Chondrocyte (in vitro differentiated cells): ENCODE data around the gene MAGEA9B. TPM values are rescaled to one million over a fixed set of nuclear protein-coding genes. Genes with fewer than 3 reads are reported as not detected.
"Not testable (repeated sequence)": the region's sequence is repeated elsewhere in the genome, so short reads cannot be mapped to it uniquely, and the experiment has no call there.

Experiments used
- DNase-seq: peaks from one replicate; pipeline ENCODE4 v3.0.0; 2021; ENCODE audit warnings: mixed read lengths, low spot score
- H3K27ac Mint-ChIP-seq: one replicate; pipeline ENCODE4 v1.8.0; 2021; ENCODE audit warnings: mild to moderate bottlenecking, moderate library complexity, mixed read lengths; ENCODE audit not compliant: unreplicated experiment
- H3K27me3 Mint-ChIP-seq: 2 replicates; pipeline ENCODE4 v1.8.0; 2021; ENCODE audit warnings: low read depth, mixed read lengths
- H3K36me3 Mint-ChIP-seq: 2 replicates; pipeline ENCODE4 v1.8.0; 2021; ENCODE audit warnings: low read depth, mixed read lengths
- H3K4me1 Mint-ChIP-seq: 2 replicates; pipeline ENCODE4 v1.8.0; 2021; ENCODE audit warnings: low read depth, mild to moderate bottlenecking, mixed read lengths
- H3K4me3 Mint-ChIP-seq: one replicate; pipeline ENCODE4 v1.8.0; 2021; ENCODE audit warnings: mild to moderate bottlenecking, moderate library complexity, mixed read lengths; ENCODE audit not compliant: unreplicated experiment
- H3K9me3 Mint-ChIP-seq: 2 replicates; pipeline ENCODE4 v1.8.0; 2021; ENCODE audit warnings: low read depth, mixed read lengths
- total RNA-seq: library from RNA; stranded (reverse); gene quantifications from 3 replicates; pipeline ENCODE4 v1.2.1, GENCODE V29; 2021
- TF ChIP-seq, protein P1 (sequence below): fragments of 200-600 bp; sonication (generic); IDR thresholded peaks from 2 replicates; pipeline ENCODE4 v1.5.0; 2021; ENCODE audit warnings: antibody characterized with exemption, mild to moderate bottlenecking, moderate library complexity

The MAGEA9B gene
- total RNA-seq, 1 donor from 2014 or later = not detected

DNA sequence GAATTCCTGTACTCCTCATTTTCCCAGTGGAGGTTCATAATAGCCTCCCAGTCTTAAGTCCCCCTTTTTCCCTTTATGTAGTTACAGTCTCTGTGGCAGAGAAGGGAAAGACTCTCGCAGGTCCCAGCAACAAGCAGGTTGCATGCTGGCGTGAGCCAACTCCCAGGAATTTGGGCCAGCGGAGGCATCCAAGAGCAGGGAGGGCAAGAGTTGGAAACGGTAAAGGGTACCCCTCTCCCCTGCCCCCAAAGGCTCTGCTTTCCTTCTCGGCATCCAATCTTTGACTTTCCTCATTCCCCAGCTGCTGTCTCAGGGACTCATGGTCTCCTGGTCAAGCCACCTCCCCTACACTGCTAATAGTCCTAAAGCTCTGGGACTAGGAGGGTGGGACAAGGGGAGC is 23.3 kb upstream of the MAGEA9B start:
- TF ChIP-seq, protein P1, sequence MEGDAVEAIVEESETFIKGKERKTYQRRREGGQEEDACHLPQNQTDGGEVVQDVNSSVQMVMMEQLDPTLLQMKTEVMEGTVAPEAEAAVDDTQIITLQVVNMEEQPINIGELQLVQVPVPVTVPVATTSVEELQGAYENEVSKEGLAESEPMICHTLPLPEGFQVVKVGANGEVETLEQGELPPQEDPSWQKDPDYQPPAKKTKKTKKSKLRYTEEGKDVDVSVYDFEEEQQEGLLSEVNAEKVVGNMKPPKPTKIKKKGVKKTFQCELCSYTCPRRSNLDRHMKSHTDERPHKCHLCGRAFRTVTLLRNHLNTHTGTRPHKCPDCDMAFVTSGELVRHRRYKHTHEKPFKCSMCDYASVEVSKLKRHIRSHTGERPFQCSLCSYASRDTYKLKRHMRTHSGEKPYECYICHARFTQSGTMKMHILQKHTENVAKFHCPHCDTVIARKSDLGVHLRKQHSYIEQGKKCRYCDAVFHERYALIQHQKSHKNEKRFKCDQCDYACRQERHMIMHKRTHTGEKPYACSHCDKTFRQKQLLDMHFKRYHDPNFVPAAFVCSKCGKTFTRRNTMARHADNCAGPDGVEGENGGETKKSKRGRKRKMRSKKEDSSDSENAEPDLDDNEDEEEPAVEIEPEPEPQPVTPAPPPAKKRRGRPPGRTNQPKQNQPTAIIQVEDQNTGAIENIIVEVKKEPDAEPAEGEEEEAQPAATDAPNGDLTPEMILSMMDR = no peak
- Mint-ChIP-seq H3K4me1 (peaks cover 8% of the 10 kb centered on the region), H3K4me3 (no peak overlapping the region), H3K27ac (no peak overlapping the region), H3K27me3 (no peaks in the 10 kb centered on the region), H3K9me3 (peaks cover 3% of the 10 kb centered on the region), H3K36me3 (peaks cover 6% of the 10 kb centered on the region)
- no peak for DNase-seq

DNA sequence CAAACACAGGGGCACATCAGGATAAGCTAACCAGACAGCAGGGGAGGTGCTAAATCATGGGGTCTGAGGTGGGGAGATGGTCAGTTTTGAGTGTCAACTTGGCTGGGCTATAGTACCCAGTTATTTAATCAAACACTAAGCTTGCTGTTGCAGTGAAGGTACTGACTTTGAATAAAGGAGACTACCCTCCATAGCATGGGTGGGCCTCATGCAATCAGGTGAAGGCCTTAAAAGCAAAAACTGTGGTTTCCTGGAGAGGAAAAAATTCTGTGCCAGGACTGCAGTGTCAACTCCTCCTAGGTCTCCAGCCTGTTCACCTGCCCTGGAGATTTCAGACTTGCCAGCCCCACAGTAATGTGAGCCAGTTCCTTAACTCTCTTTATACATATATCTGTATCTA is 20.4 kb upstream of the MAGEA9B start:
- Mint-ChIP-seq H3K27me3 (no peaks in the 10 kb centered on the region), H3K36me3 (peaks cover 6% of the 10 kb centered on the region), H3K4me3 (no peak overlapping the region), H3K27ac (no peak overlapping the region), H3K4me1 (peaks cover 8% of the 10 kb centered on the region), H3K9me3 (peaks cover 7% of the 10 kb centered on the region)
- TF ChIP-seq, protein P1 = no peak
- no peak for DNase-seq

DNA sequence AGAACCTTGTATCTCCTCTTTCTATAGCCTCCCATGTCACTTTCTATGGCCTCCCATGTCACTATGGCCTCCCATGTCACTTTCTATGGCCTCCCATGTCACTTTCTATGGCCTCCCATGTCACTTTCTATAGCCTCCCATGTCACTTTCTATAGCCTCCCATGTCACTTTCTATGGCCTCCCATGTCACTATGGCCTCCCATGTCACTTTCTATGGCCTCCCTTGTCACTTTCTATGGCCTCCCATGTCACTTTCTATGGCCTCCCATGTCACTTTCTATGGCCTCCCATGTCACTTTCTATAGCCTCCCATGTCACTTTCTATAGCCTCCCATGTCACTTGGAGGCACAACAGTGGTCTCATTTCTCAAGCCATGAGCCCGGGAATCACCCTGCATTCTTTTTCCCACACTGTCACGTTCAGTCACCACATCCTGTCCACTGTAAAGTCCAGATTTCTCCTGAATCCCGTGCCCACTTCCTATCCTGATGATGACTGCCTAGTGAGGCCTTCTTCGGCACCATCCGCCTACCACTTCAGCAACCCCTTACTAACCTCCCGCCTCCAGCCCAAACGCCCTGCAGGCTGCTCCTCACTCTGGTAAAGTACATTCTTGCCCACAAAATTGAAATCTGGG is 18.1 kb upstream of the MAGEA9B start:
- DNase-seq, H3K4me1 Mint-ChIP-seq, H3K4me3 Mint-ChIP-seq: not testable (repeated sequence)

DNA sequence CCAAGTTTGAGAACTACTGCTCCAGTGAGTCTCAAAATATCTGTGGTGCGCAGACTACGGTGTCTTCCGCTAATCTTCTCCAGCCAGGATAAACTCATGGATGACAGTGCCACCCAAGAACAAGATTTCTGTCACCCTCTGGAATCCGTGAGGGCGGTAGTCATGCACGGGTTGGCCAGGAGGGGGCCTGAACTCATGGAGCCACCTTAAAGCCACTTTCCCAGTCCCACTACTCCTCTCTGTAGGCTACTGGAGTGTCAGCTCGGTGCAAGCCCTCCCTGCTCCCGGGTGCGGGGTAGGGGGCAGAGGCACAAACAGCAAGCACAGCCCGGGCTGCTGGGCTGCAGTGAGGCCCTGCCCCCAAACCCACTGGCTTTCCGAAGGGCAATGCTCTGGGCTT is 11.3 kb upstream of the MAGEA9B start:
- DNase-seq, H3K36me3 Mint-ChIP-seq, H3K27ac Mint-ChIP-seq, H3K27me3 Mint-ChIP-seq, H3K9me3 Mint-ChIP-seq, H3K4me3 Mint-ChIP-seq, H3K4me1 Mint-ChIP-seq: not testable (repeated sequence)

More for the DNA sequence above, 18.1 kb upstream of the MAGEA9B start:
- not testable (repeated sequence) for H3K9me3 Mint-ChIP-seq, H3K36me3 Mint-ChIP-seq, H3K27me3 Mint-ChIP-seq
- peak overlapping the region; percentile 54 for H3K27ac Mint-ChIP-seq

DNA sequence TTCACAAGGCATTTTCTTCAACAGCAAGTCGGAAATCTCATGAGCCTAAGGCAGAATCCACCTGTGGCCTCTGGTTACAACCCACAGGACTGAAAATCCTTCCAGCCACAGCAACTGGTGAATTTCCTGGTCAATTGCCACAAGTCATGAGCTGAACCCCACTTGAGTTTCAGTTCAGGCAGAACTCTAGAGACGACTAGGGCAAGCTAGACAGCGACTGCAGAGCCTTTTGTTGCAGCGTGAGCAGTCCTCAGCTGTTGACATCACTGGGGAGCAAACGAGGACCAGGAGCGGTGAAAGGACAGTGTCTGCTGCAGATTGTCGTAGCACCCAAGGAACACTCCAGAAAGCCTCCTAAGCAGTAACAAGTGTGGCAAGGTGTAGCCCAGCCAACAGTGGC is 8.7 kb upstream of the MAGEA9B start:
- not testable (repeated sequence) for H3K27ac Mint-ChIP-seq, H3K4me1 Mint-ChIP-seq, H3K9me3 Mint-ChIP-seq, H3K36me3 Mint-ChIP-seq, H3K4me3 Mint-ChIP-seq, DNase-seq, H3K27me3 Mint-ChIP-seq

DNA sequence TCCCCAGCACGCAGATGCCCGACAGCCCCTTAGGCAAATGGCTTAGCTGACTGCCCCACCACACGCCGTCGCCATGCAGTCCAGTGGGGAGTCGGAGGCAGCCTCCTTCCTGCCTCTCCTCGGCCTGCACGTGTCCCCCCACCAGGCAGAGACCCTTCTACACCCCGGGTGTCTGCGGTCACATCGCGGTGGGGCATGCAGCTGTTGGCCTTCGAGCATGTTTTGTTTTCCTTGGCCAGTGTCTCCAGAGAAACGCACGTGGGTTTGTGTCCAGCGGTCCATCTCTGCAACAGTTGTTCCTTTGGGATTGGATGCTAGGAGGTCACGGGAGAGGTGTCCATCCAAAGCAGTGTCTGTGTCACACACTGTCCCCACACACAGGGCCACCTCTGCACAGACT is 8.0 kb upstream of the MAGEA9B start, which contains the start of gene HSFX2:
TSS of gene HSFX2 (minus strand) at position 101 of the 400 bp plus-strand sequence. CDS start 614 bp downstream, outside the sequence.
- H3K4me3 Mint-ChIP-seq, H3K4me1 Mint-ChIP-seq, H3K9me3 Mint-ChIP-seq, H3K27ac Mint-ChIP-seq, DNase-seq, H3K27me3 Mint-ChIP-seq, H3K36me3 Mint-ChIP-seq: not testable (repeated sequence)

DNA sequence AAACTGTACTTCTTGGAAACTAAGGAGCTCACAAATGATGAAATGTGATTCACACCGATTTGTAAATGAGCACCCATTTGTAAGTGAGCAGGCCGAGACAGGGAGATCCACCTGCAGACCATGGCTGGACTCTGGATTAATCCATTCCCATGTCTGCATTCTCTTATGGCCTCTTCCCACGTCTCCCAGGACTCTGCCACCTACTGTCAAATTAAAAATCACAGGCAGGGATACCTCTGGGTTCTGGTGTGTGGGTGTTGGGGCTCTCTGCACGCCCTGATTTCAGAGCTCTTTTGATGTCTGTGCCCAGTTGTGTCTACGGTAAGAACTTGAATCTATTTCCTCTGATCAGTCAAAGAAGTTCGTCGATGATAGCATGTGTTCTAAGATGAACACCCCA is 3.7 kb upstream of the MAGEA9B start:
- H3K9me3 Mint-ChIP-seq, H3K27me3 Mint-ChIP-seq, H3K4me3 Mint-ChIP-seq, DNase-seq, H3K4me1 Mint-ChIP-seq, H3K36me3 Mint-ChIP-seq, H3K27ac Mint-ChIP-seq: not testable (repeated sequence)

DNA sequence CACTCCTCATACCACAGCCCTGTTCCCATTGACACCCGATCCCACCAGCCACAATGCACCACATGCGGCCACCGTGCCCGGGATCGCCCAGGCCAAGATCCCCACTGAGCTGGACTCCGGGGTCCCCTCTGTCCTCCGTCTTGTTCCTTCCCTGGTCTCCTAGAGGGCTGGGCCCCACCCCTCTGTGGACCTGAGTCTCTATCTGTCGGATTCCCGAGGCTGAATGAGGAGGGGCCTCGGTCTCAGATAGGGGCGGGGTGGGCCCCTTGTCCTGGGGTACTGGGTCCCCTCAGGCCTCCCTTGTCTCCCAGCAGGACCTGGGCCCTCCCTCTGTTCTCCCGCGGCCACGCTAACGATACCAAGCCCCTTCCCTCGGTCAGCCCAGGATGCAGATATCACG is 1.6 kb downstream of the MAGEA9B start:
- not testable (repeated sequence) for DNase-seq, H3K27me3 Mint-ChIP-seq, H3K9me3 Mint-ChIP-seq, H3K4me1 Mint-ChIP-seq, H3K27ac Mint-ChIP-seq, H3K4me3 Mint-ChIP-seq, H3K36me3 Mint-ChIP-seq

DNA sequence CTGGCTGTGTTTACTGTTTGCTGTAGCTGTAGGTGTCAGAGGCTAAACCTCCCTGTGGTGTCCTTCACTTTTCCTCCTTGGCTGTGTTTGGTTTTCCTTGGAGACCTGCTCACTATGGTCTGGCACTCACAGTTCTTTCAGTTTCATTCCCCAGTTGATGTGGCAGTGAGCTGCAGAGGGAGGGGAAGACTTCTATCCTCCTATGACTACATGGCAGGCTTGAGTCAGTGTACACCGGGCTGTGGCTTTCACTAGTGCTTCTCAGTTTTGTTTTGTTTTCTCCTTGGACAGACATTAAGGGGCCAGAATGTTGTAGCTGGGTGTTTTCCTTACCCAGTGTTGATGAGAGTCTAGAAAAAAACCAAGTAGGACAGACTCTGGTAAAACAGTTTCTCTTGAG is 13.8 kb downstream of the MAGEA9B start:
- DNase-seq, H3K27me3 Mint-ChIP-seq, H3K4me3 Mint-ChIP-seq, H3K36me3 Mint-ChIP-seq, H3K9me3 Mint-ChIP-seq, H3K27ac Mint-ChIP-seq: not testable (repeated sequence)
- peaks cover 16% of the 10 kb centered on the region for H3K4me1 Mint-ChIP-seq
